Transverse colon (tissue), 4 donors: ENCODE measurements around the gene HSD17B8.

Experiments
- CTCF ChIP-seq, 5 experiments: fragments of 200-600 bp in 3 of 5; fragments of 450-650 bp in 2 of 5; sonication (generic) in 3 of 5; IDR thresholded peaks; 1 replicate in 2 of 5; 2 replicates in 3 of 5; pipeline ENCODE4 v1.5.1; 2016 to 2017; ENCODE audit warnings: antibody characterized with exemption in 5 of 5, inconsistent platforms in 3 of 5, mild to moderate bottlenecking in 2 of 5, moderate library complexity in 1 of 5
- EP300 ChIP-seq: sonication (generic); formaldehyde crosslinking; IDR thresholded peaks from one replicate; pipeline ENCODE4 v1.6.1; 2017; ENCODE audit warnings: antibody characterized with exemption, low read depth
- POLR2A ChIP-seq: fragments of 450-650 bp; IDR thresholded peaks from one replicate; pipeline ENCODE4 v1.6.1; 2016; ENCODE audit warnings: antibody characterized with exemption, mild to moderate bottlenecking, moderate library complexity
- POLR2AphosphoS5 ChIP-seq, 3 donors: sonication (generic); formaldehyde crosslinking; IDR thresholded peaks; one replicate each; pipeline ENCODE4 v1.6.1; 2016; ENCODE audit warnings: antibody characterized with exemption in 3 of 3

GRCh38 chr6:33166811-33167210 is 37.6 kb upstream of the HSD17B8 start:
- no peak for TF ChIP-seq CTCF (IDR thresholded peaks at IDR 0.05)
- TF ChIP-seq POLR2A: no peak
- TF ChIP-seq POLR2AphosphoS5 (IDR thresholded peaks at IDR 0.05): no peak
- no peak for TF ChIP-seq EP300
